ENCODE results near the gene STK11IP.

STK11IP gene

DNA sequence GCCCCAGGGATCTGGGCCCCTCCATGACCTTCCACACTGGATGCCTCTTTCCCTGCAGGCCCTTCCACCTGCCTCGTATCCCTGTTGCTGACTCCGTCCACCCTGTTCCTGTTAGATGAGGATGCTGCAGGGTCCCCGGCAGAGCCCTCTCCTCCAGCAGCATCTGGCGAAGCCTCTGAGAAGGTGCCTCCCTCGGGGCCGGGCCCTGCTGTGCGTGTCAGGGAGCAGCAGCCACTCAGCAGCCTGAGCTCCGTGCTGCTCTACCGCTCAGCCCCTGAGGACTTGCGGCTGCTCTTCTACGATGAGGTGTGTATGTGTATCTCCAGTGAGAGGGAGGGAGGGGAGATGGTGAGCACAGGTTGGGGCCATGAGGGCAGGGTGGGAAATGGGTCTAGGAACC, 17.4 kb downstream of the STK11IP start:
- DNase-seq = no peak

DNA sequence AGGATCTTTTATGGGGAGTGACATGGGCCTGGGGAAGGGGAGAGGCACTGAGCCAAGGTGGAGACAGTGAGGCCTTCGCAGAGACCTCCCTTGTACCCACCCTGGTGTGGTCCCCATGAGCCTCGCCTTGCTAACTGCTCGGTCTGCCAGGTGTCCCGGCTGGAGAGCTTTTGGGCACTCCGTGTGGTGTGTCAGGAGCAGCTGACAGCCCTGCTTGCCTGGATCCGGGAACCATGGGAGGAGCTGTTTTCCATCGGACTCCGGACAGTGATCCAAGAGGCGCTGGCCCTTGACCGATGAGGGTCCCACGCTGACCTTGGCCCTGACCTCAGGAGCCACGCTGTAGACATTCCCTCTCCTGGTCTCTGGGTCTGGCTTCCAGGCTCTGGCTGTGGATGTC, 18.2 kb downstream of the STK11IP start:
- DNase-seq = no peak

DNA sequence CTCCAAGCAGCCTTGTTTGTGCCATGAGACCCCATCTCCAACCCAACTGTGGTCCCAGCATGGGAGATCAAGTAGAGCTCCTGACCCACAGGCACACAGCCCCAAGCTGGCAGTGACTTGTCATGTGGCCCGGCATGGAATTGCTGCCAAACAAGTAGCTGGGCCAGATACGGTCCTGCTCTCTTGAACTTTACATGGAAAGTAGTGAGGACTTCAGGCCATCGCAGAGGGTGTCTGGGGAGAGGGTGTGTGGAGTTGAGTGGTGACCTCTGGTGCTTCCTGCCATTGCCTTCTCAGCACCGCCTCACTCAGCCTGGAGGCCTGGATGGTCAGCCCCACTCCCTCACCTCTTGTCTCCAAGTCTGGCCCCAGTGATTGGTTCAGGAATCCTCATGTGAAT, 18.9 kb downstream of the STK11IP start:
- no peak for DNase-seq

DNA sequence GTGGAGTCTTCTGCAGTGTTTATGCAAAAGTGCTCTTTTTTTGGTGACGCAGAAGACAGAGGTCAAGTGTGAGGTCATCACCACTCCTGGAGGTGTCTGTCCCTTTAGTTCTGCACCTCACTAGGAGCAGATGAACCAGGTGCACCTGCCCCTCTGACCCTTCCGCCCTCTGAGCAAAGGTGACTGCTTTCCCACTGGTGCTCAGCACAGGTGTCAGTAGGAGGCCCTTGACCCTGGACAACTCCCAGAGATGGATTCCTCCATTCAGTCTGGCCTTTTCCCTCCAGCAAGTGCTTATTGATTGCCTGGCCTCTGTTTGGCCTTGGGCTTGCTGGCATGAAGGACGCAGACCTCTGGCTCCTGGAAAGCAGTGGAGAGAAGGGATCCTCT, 21.1 kb downstream of the STK11IP start:
- DNase-seq = no peak

DNA sequence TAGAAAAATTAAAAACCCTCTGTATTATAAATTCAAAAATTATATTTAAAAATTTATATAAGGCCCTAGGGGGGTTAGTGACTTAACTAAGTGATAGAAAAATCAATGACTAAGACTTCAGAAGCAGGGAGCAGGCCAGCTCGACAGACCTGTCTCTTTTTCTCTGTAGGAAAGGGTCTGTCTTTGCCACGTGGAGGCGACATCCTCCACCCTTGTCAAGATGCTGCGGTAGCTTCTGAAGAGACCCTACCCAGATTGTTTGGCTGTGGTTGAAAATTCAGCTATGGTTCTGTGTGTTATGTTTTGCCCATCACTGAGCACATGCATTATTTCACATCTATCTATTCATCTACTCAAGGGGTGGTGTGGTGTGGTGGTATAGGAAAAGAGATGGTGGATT, 21.6 kb downstream of the STK11IP start:
- DNase-seq = no peak

DNA sequence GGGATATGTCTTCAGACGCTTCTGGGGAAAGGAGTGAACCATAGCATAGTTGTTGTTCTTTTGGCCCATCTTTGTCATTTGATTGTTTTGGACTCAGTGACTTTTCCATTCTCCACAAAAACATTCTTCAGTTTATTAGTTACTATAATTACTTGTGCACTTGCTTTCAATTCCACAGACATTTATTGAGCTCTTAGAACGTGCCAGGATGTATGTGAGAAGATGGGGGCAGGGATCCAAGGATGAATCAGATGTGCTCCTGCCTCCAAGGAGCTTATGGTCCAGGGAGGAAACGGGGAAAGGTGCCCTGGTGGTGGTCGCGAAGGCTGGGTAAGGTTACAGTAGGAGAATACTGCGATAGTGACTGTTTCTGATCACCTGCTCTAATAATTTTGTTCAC, 22.9 kb downstream of the STK11IP start:
- no peak for DNase-seq

DNA sequence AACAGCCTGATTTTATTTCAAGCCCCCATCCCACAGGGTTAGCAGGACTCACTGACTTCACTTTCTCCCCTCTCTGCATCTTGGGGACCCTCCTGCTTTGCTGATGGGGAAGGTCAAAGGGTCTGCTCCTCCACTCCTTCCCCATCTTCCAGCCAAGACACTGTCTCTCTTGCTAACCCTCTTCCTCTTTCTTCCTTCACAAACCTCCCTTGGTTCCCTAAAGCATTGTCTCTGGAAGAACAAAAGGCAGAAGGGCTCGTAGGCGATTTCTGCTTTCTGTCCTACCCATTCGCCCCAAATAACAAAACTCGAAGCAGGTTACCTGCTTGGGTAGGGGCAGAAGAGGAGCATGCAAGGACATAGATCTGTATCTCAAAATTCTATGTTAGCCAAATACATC, 24.3 kb downstream of the STK11IP start:
- DNase-seq = no peak

DNA sequence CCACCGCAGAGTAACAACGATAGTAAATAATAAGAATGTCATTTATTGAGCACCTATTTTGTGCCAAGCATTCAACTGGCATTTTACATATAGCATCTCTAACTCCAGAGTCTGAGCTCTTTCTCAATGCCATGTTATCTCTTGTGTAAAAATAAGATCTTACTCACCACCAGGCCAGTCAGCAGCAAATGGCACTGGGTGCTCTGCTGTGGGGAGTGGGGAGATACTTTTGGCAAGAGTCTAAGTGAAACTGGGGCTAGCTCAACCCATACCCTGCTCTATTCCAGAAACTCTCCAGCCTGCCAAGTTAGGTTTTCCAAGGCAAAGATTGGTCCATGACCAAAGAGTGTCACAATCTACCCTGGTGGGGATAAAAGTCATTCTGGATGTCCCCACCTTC, 24.8 kb downstream of the STK11IP start:
- no peak for DNase-seq

DNA sequence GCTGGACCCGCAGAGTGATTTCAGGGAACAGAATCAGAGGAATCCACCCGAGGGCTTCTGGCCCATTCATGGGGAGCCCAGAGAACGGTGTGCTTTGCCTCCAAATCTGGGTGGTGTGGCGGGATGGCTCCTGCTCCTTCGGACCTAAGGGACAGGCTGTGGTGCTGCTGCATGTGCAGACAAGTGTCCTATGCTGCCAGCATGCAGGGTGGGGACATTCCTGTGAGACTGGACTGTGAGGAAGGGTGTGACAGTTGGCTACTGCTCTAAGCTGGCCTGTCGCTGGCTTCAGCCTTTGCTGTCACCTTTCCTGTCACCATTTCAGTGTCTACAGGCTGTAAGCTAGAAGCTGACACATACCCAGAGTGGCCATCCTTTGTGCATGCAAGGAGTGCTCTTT, 26.9 kb downstream of the STK11IP start:
- no peak for DNase-seq

DNA sequence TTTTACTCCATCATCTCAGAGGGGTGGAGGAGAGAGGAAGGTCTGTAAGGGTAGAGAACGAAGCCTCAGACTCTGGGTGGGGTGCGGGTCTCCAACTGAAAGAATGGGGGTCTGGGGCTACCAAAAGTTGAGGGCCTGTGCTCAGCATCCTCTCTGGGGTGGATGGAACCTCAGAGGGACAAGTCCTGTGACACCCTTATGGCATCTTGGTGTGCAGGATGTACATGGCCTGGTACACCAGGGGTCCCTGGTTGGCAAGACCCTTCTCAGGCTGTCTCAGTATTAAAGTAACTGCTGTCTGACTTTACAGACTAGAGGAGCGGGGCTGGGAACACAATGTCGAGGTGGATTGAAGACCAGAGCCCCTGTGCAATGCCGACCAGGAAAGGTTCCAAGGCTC, 27.5 kb downstream of the STK11IP start:
- DNase-seq = no peak

DNA sequence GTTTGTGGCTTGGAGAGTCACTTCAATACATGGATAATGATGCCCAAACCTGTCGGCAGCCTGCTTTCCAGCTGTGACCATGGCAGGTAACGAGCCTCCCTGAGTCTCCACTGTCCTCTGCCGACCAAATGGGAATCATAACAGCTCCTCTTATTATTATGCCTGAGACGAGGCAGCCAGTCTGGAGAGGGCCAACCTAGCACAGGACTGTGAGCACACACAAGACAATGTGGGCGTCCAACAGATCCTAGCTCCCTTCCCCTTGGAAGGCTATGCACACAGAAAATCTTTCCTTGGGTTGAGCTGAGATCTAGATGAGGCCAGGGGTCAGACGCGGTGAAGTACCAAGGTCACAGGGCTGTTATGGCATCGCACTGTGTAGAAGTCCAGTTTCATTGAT, 28.9 kb downstream of the STK11IP start:
- DNase-seq = no peak

DNA sequence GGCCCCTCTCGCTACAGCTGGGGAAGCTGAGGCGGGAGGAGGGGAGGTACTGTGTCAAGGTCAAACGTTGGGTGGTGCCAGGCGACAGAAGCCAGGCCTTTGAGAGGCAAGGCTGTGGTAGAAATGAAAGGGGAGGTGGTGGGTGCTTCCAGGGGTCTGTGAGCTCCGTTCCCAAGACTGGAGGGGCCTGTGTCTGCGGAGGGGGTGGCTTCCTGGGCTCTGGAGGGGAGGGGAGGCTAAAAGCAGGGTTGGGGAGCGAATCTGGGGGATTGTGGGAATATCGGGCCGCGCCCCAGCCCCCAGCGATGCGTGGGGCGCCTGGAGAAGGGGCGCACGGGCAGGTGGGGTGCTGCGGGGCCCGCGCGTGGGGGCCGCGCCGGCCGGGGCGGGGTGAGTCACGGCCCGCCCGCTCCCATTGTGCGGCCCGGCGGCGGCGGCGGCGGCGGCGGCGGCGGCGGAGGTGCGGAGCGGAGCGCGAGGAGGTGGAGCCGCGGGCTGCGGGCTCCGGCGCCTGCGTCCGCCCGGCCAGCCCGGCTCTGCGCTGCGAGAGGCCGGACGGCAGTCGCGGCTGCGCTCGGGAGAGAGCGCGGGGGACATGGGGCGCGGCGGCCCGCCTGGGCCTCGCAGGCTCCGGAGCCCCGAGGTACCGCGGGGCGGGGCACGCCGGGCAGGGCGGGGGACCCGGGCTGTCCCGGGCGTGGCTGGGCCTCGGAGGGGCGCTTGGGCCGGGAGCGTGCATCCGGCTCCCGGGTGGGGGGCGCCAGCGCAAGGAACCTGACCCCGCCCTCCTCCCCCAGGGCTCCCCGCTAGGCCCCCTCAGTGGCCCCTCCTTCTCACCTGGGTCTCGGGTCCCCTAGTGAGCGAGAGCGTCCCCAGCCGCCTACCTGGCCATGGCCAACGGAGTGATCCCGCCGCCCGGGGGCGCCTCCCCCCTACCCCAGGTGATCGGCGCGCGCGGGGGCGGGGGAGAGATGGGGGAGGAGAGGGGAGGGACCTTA, 29.7 kb downstream of the STK11IP start, which contains the start of gene SLC4A3:
Gene SLC4A3, plus strand, starts transcription at position 528 of the 998 bp plus-strand sequence. Its CDS starts 363 bp downstream, at position 891.
- no peak for DNase-seq

DNA sequence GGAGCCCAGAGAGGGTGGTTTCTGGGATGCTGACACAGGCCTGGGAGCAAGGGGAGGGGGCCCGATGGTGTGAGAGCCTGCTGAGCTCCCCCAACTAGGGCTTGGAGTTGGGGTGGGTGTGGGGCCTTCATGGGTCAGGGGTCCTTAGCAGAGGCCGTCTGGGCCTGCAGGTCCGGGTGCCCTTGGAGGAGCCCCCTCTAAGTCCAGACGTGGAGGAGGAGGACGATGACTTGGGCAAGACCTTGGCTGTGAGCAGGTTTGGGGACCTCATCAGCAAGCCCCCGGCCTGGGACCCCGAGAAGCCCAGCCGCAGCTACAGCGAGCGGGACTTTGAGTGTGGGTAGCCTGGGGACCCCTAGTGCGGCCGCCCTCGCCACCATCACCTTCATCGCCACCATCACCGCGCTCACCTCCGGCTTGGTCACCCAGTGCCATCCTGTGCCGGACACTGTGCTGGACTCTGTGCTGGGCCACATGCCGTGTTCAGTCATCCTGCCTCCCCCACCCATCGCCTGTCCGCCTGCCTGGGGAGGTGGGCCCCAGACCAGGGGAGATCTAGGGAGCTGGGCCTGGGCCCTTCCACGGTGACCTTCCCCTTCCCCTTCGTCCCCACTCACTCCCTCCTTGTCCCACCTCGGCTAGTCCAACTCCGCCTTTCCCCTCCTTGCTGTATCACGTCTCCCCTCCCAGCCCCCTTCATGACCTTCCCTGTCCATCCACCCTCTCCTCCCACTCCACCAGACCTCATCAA, 30.8 kb downstream of the STK11IP start:
- DNase-seq = no peak

DNA sequence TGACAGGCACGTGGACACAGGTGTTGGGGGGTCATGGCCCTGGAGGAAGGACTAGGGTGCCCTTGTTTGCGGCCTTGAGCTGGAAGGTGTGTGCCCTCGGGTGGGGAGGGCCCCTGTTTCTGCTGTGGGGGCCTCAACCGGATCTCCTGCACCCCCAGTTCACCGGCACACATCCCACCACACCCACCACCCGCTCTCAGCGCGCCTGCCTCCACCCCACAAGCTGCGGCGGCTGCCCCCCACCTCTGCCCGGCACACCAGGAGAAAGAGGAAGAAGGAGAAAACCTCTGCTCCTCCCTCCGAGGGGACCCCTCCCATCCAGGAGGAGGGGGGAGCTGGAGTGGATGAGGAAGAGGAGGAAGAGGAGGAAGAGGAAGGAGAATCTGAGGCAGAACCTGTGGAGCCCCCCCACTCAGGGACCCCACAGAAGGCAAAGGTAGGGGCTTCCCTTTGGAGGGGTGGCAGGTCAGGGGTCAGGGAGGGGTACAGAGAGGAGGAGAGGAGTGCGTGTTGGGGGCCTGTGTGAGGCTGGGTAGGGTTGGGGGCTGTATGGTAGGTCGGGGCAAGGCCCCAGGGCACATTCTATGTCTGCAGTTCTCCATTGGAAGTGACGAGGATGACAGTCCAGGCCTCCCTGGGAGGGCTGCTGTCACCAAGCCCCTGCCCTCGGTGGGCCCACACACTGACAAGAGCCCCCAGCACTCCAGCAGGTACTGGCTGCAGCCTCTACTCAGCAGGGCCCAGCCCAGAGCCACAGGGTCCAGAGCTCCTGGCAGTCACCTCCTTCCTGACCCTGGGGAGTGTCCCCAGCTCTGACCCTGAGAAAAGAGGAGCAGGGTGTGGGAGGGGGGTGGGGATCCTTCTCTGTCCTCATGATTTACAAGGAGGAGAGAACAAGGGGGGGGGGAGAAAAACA, 31.6 kb downstream of the STK11IP start:
- DNase-seq = no peak

DNA sequence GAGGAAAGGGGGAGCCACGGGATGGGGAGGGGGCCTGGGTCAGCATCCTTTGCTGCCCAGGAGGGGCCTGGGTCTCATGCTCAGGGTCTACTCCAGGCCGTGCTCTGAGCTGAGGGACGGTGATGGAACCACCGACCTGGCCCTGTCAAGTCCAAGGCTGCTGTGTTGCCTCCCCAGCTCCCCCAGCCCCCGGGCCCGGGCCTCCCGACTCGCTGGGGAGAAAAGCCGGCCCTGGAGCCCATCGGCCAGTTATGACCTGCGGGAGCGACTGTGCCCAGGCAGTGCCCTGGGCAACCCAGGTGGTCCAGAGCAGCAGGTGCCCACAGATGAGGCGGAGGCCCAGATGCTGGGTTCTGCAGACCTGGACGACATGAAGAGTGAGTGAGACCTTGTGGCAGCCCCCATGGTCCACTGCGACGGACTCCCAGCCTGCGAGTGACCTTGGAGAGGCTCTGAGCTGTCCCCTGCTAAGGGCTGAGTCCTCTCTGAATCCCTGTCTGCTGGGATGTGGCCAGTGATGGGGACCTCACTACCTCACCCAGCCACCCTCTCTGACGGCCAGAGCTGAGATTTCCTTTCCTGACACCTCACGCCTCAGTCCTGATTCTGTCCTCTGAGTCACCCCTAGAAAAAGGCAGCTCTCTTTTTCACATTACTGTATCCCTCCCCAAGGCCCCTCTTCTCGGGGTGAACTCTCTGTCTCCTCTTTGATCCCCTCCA, 32.5 kb downstream of the STK11IP start:
- DNase-seq = no peak

DNA sequence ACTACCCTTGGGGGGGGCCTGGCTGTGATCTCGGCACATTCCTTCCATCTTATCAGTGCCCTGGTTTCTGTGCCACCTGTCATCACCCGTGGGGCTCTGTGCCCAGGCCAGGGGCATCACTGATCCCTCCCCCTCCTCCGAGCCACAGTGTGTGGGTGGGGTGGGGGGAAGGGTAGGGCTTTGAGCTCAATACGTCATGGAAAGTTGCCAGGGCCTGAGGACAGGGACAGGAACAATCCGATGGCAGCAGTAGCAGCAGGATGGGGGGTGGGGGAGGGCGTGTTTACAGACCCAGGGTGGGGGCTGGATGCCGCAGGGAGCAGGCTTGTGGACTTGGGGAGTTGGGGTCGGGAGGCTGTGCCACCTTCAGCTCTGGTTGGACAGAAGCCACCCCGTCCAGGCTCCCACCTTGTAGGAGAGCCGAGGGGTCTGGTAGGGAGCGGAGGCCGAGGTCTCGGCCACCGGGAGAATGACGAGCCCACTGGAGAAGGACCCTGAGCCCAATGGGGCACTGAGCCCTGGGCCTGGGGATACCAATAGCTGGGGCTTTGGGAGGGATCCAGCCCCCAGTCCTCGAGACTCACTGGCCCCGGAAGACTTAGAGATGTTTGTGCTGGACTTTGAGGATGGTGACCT, 33.2 kb downstream of the STK11IP start:
- DNase-seq = no peak

DNA sequence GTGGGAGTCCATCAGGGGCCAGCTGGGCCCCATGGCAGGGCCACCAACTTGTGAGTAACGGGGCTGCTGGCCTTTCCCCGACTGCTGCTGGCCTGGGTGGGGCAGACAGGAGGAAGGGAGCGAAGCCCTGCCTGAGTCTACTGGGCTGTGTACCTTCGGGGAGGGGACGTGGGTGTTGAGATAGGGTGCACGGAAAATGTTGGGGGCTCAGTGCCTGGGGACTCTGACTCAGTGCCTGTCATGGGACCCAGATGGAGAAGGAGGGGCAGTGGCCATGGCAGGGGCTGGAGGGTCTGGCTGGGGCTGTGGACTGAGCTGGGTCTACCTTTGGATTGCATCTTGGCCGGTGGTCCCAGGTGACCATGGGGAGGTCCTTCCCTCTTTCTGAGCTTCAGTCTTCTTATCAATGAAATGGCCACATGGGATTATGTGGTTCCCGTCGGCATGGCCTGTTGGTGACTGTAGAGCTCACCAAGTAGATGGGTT, 33.8 kb downstream of the STK11IP start:
- no peak for DNase-seq

DNA sequence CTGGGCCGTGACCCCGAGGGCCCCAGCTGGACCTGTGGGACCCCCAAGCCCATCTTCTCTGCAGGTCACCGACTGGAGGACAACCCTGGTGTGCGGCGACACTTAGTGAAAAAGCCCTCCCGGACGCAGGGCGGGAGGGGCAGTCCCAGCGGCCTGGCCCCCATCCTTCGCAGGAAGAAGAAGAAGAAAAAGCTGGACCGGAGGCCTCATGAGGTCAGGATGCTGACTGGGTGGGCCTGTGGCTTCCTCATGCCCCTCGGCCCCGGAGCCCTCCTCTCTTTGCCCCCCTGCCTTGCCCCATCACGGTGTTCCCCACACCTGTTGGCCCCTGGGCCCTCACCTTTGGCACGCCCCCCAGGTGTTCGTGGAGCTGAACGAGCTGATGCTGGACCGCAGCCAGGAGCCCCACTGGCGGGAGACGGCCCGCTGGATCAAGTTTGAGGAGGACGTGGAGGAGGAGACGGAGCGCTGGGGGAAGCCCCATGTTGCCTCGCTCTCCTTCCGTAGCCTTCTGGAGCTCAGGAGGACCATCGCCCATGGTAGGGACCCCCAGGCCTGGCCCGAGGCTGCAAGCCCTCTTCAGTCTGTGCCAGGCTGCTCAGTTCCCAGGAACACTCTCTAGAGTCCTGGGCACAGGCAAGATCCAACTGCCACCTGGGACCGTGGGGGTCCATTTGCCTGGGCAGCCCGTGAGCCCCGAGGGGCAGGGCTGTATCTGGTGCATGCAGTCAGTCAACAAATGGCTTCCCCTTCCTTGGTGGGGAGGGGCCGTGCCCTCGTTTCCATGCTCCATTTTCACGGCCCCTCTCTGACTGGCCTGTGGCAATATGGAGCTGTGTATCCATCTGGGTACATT, 34.5 kb downstream of the STK11IP start:
- DNase-seq = no peak

DNA sequence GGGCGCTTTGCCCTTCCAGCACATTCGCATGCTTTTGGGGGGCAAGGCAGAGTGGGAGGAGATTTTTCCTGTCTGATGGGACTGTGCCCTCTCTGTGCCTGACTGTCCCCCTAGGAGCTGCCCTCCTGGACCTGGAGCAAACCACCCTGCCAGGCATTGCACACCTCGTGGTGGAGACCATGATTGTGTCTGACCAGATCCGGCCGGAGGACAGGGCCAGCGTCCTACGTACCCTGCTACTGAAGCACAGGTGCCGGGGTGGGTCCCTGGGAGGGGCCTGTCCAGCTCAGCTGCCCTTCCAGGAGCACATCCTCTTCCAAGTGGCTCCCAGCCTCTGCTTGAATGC, 35.1 kb downstream of the STK11IP start:
- no peak for DNase-seq
